Duodenal mucosa (tissue), 2 donors: ENCODE measurements around the gene ZC3H4.

Experiments
- H3K27ac ChIP-seq: one replicate; pipeline ENCODE4 v1.7.0; 2013; ENCODE audit warnings: low read depth, low read length
- H3K27me3 ChIP-seq, 2 donors: one replicate each; pipeline ENCODE4 v1.7.0; 2013; ENCODE audit warnings: low read length in 2 of 2, control low read depth in 1 of 2; ENCODE audit not compliant: insufficient read depth in 2 of 2, control insufficient read depth in 1 of 2
- H3K36me3 ChIP-seq, 2 donors: one replicate each; pipeline ENCODE4 v1.7.0; 2013; ENCODE audit warnings: low read length in 2 of 2, control low read depth in 1 of 2; ENCODE audit not compliant: insufficient read depth in 2 of 2, control insufficient read depth in 1 of 2
- H3K4me1 ChIP-seq, 2 donors: one replicate each; pipeline ENCODE4 v1.7.0; 2013; ENCODE audit warnings: low read length in 2 of 2, control low read depth in 1 of 2; ENCODE audit not compliant: insufficient read depth in 2 of 2, control insufficient read depth in 1 of 2
- H3K4me3 ChIP-seq, 2 donors: one replicate each; pipeline ENCODE4 v1.7.0; 2013; ENCODE audit warnings: low read length in 2 of 2, low read depth in 1 of 2
- H3K9ac ChIP-seq, 2 donors: one replicate each; pipeline ENCODE4 v1.7.0; 2013; ENCODE audit warnings: low read length in 2 of 2, low read depth in 1 of 2
- H3K9me3 ChIP-seq, 2 donors: one replicate each; pipeline ENCODE4 v1.7.0; 2013; ENCODE audit warnings: low read length in 2 of 2, control low read depth in 1 of 2; ENCODE audit not compliant: control insufficient read depth in 1 of 2

The ZC3H4 gene

GRCh38 chr19:47122359-47123335, 9.1 kb upstream of the ZC3H4 start:
- no peak overlapping the region for H3K9ac ChIP-seq
- no peaks in the 10 kb centered on the region for H3K27me3 ChIP-seq
- H3K9me3 ChIP-seq = no peaks in the 10 kb centered on the region
- no peak overlapping the region for H3K4me3 ChIP-seq
- peaks cover 0 to 4% of the 10 kb centered on the region in 2 donors for H3K4me1 ChIP-seq
- H3K27ac ChIP-seq = no peak overlapping the region
- no peaks in the 10 kb centered on the region for H3K36me3 ChIP-seq

GRCh38 chr19:47120470-47121067, 7.0 kb upstream of the ZC3H4 start:
- H3K27ac ChIP-seq = no peak overlapping the region
- no peak overlapping the region for H3K9ac ChIP-seq
- H3K4me1 ChIP-seq = peaks cover 0 to 4% of the 10 kb centered on the region in 2 donors
- H3K4me3 ChIP-seq = no peak overlapping the region
- H3K27me3 ChIP-seq = no peaks in the 10 kb centered on the region
- no peaks in the 10 kb centered on the region for H3K9me3 ChIP-seq
- no peaks in the 10 kb centered on the region for H3K36me3 ChIP-seq

- H3K27ac ChIP-seq = peak overlapping the region; percentile 100
- peak overlapping the region; percentile 89 to 98 for H3K4me3 ChIP-seq
- H3K9me3 ChIP-seq = no peaks in the 10 kb centered on the region
Observed at GRCh38 chr19:47113850-47114651, 475 bp upstream of the ZC3H4 start.

GRCh38 chr19:47112166-47112996, 1.2 kb downstream of the ZC3H4 start:
- peak overlapping the region; percentile 89 to 98 for H3K4me3 ChIP-seq
- no peaks in the 10 kb centered on the region for H3K36me3 ChIP-seq
- no peaks in the 10 kb centered on the region for H3K9me3 ChIP-seq
- H3K4me1 ChIP-seq = peaks cover 22 to 34% of the 10 kb centered on the region in 2 donors
- H3K27ac ChIP-seq = peak overlapping the region; percentile 100
- no peaks in the 10 kb centered on the region for H3K27me3 ChIP-seq
- peak overlapping the region; percentile 95 to 100 for H3K9ac ChIP-seq

More at GRCh38 chr19:47113850-47114651, 475 bp upstream of the ZC3H4 start:
- H3K36me3 ChIP-seq = no peaks in the 10 kb centered on the region
- H3K4me1 ChIP-seq = peaks cover 13 to 17% of the 10 kb centered on the region in 2 donors
- H3K27me3 ChIP-seq = no peaks in the 10 kb centered on the region
- H3K9ac ChIP-seq = peak overlapping the region; percentile 99 to 100

GRCh38 chr19:47111682-47112165, 1.9 kb downstream of the ZC3H4 start:
- Histone ChIP-seq H3K36me3 (no peaks in the 10 kb centered on the region), H3K9me3 (no peaks in the 10 kb centered on the region), H3K4me1 (peaks cover 29 to 40% of the 10 kb centered on the region in 2 donors), H3K9ac (peak overlapping the region; percentile 95 to 100), H3K27me3 (no peaks in the 10 kb centered on the region), H3K27ac (peak overlapping the region; percentile 100), H3K4me3 (peak overlapping the region; percentile 89 to 98)

- no peaks in the 10 kb centered on the region for H3K27me3 ChIP-seq
- peaks cover 35 to 46% of the 10 kb centered on the region in 2 donors for H3K4me1 ChIP-seq
Observed at GRCh38 chr19:47111006-47111621, 2.5 kb downstream of the ZC3H4 start.

GRCh38 chr19:47110521-47111005, 3.0 kb downstream of the ZC3H4 start:
- Histone ChIP-seq H3K4me1 (peaks cover 39 to 52% of the 10 kb centered on the region in 2 donors), H3K9me3 (no peaks in the 10 kb centered on the region), H3K27ac (peak overlapping the region; percentile 100), H3K4me3 (peak overlapping the region; percentile 89 to 98), H3K36me3 (peaks cover 0 to 2% of the 10 kb centered on the region in 2 donors), H3K9ac (peak overlapping the region; percentile 95 to 100), H3K27me3 (no peaks in the 10 kb centered on the region)

More at GRCh38 chr19:47111006-47111621, 2.5 kb downstream of the ZC3H4 start:
- H3K4me3 ChIP-seq = peak overlapping the region; percentile 89 to 98
- no peaks in the 10 kb centered on the region for H3K36me3 ChIP-seq
- H3K27ac ChIP-seq = peak overlapping the region; percentile 100
- H3K9me3 ChIP-seq = no peaks in the 10 kb centered on the region
- H3K9ac ChIP-seq = peak overlapping the region; percentile 95 to 100

- Histone ChIP-seq H3K27me3 (no peaks in the 10 kb centered on the region), H3K36me3 (peaks cover 0 to 7% of the 10 kb centered on the region in 2 donors), H3K27ac (peak overlapping the region; percentile 100), H3K4me1 (peaks cover 39 to 60% of the 10 kb centered on the region in 2 donors), H3K9ac (peak overlapping the region; percentile 95 to 100), H3K4me3 (peak overlapping the region; percentile 89 to 98), H3K9me3 (no peaks in the 10 kb centered on the region)
Observed at GRCh38 chr19:47109541-47110375, 3.8 kb downstream of the ZC3H4 start.
